Stimulated activated naive CD8-positive, alpha-beta T cell treated with anti-CD3 and anti-CD28 coated beads, Interleukin-15, Interleukin-2, amounts not matched to agents 100 ng/mL and 50 ng/mL, for 24 hours (primary cell): ENCODE measurements around the gene TMEM107.

Source experiments
- H3K27ac Mint-ChIP-seq: one replicate; pipeline ENCODE4 v1.8.0; 2021; ENCODE audit warnings: mild to moderate bottlenecking, mixed read lengths
- H3K27me3 Mint-ChIP-seq: one replicate; pipeline ENCODE4 v1.8.0; 2021; ENCODE audit warnings: mixed read lengths
- H3K36me3 Mint-ChIP-seq: one replicate; pipeline ENCODE4 v1.8.0; 2021; ENCODE audit warnings: low read depth, mixed read lengths
- H3K4me1 Mint-ChIP-seq: one replicate; pipeline ENCODE4 v1.8.0; 2021; ENCODE audit warnings: low read depth, mixed read lengths
- H3K4me3 Mint-ChIP-seq: one replicate; pipeline ENCODE4 v1.8.0; 2021; ENCODE audit warnings: mild to moderate bottlenecking, mixed read lengths
- H3K9me3 Mint-ChIP-seq: one replicate; pipeline ENCODE4 v1.8.0; 2021; ENCODE audit warnings: mixed read lengths

Gene TMEM107

GRCh38 chr17:8206536-8206935 lies 30.4 kb upstream of the TMEM107 start:
- H3K4me3 Mint-ChIP-seq: no peak overlapping the region
- H3K36me3 Mint-ChIP-seq: peaks cover 53% of the 10 kb centered on the region
- H3K27ac Mint-ChIP-seq: no peak overlapping the region
- H3K9me3 Mint-ChIP-seq: no peaks in the 10 kb centered on the region
- H3K27me3 Mint-ChIP-seq: no peaks in the 10 kb centered on the region
- peaks cover 27% of the 10 kb centered on the region for H3K4me1 Mint-ChIP-seq

- Mint-ChIP-seq H3K4me1 (peaks cover 24% of the 10 kb centered on the region), H3K27ac (no peak overlapping the region), H3K36me3 (peaks cover 52% of the 10 kb centered on the region), H3K27me3 (no peaks in the 10 kb centered on the region), H3K9me3 (no peaks in the 10 kb centered on the region), H3K4me3 (no peak overlapping the region)
Measured at GRCh38 chr17:8204761-8205555, 28.8 kb upstream of the TMEM107 start.

GRCh38 chr17:8192070-8192815 lies 16.1 kb upstream of the TMEM107 start:
- Mint-ChIP-seq H3K9me3 (no peaks in the 10 kb centered on the region), H3K36me3 (no peaks in the 10 kb centered on the region), H3K4me3 (no peak overlapping the region), H3K27ac (no peak overlapping the region), H3K4me1 (peaks cover 21% of the 10 kb centered on the region), H3K27me3 (no peaks in the 10 kb centered on the region)

GRCh38 chr17:8190506-8190905 lies 14.3 kb upstream of the TMEM107 start:
- Mint-ChIP-seq H3K27me3 (no peaks in the 10 kb centered on the region), H3K4me1 (peaks cover 13% of the 10 kb centered on the region), H3K36me3 (no peaks in the 10 kb centered on the region), H3K9me3 (no peaks in the 10 kb centered on the region), H3K27ac (peak overlapping the region; percentile 17), H3K4me3 (no peak overlapping the region)

- Mint-ChIP-seq H3K36me3 (no peaks in the 10 kb centered on the region), H3K9me3 (no peaks in the 10 kb centered on the region), H3K4me1 (peaks cover 13% of the 10 kb centered on the region), H3K27me3 (no peaks in the 10 kb centered on the region), H3K4me3 (no peak within 1 kb of the TSS), H3K27ac (peak within 1 kb of the TSS; percentile 82)
Measured at GRCh38 chr17:8189711-8190477, 13.7 kb upstream of the TMEM107 start, which contains the start of gene BORCS6. BORCS6 (minus strand) TSS chr17:8190180; CDS start chr17:8190140, 40 bp downstream.

GRCh38 chr17:8189041-8189710 lies 13.0 kb upstream of the TMEM107 start:
- no peak overlapping the region for H3K27ac Mint-ChIP-seq
- H3K9me3 Mint-ChIP-seq: no peaks in the 10 kb centered on the region
- no peak overlapping the region for H3K4me3 Mint-ChIP-seq
- H3K4me1 Mint-ChIP-seq: peaks cover 13% of the 10 kb centered on the region
- H3K27me3 Mint-ChIP-seq: no peaks in the 10 kb centered on the region
- H3K36me3 Mint-ChIP-seq: no peaks in the 10 kb centered on the region

- peaks cover 13% of the 10 kb centered on the region for H3K4me1 Mint-ChIP-seq
Measured at GRCh38 chr17:8188263-8188839, 12.2 kb upstream of the TMEM107 start.

GRCh38 chr17:8187517-8188262 lies 11.5 kb upstream of the TMEM107 start:
- no peaks in the 10 kb centered on the region for H3K27me3 Mint-ChIP-seq
- no peaks in the 10 kb centered on the region for H3K36me3 Mint-ChIP-seq

More at GRCh38 chr17:8188263-8188839, 12.2 kb upstream of the TMEM107 start:
- no peaks in the 10 kb centered on the region for H3K9me3 Mint-ChIP-seq
- H3K27ac Mint-ChIP-seq: no peak overlapping the region
- no peaks in the 10 kb centered on the region for H3K27me3 Mint-ChIP-seq
- H3K4me3 Mint-ChIP-seq: no peak overlapping the region
- no peaks in the 10 kb centered on the region for H3K36me3 Mint-ChIP-seq

GRCh38 chr17:8186787-8187516 lies 10.8 kb upstream of the TMEM107 start:
- H3K27ac Mint-ChIP-seq: no peak overlapping the region
- no peaks in the 10 kb centered on the region for H3K27me3 Mint-ChIP-seq
- no peak overlapping the region for H3K4me3 Mint-ChIP-seq
- H3K4me1 Mint-ChIP-seq: peaks cover 17% of the 10 kb centered on the region
- no peaks in the 10 kb centered on the region for H3K36me3 Mint-ChIP-seq
- H3K9me3 Mint-ChIP-seq: no peaks in the 10 kb centered on the region

More at GRCh38 chr17:8187517-8188262, 11.5 kb upstream of the TMEM107 start:
- H3K4me3 Mint-ChIP-seq: no peak overlapping the region
- peaks cover 16% of the 10 kb centered on the region for H3K4me1 Mint-ChIP-seq
- H3K27ac Mint-ChIP-seq: no peak overlapping the region
- H3K9me3 Mint-ChIP-seq: no peaks in the 10 kb centered on the region

GRCh38 chr17:8186446-8186786 lies 10.2 kb upstream of the TMEM107 start:
- Mint-ChIP-seq H3K27me3 (no peaks in the 10 kb centered on the region), H3K27ac (no peak overlapping the region), H3K9me3 (no peaks in the 10 kb centered on the region), H3K4me3 (no peak overlapping the region), H3K36me3 (no peaks in the 10 kb centered on the region), H3K4me1 (peaks cover 17% of the 10 kb centered on the region)

GRCh38 chr17:8185582-8186445 lies 9.6 kb upstream of the TMEM107 start:
- no peak overlapping the region for H3K27ac Mint-ChIP-seq
- H3K36me3 Mint-ChIP-seq: no peaks in the 10 kb centered on the region
- H3K4me3 Mint-ChIP-seq: no peak overlapping the region
- H3K4me1 Mint-ChIP-seq: peaks cover 14% of the 10 kb centered on the region
- no peaks in the 10 kb centered on the region for H3K27me3 Mint-ChIP-seq
- no peaks in the 10 kb centered on the region for H3K9me3 Mint-ChIP-seq

GRCh38 chr17:8176998-8177731 lies 985 bp upstream of the TMEM107 start:
- Mint-ChIP-seq H3K27ac (peak overlapping the region; percentile 95), H3K4me1 (peaks cover 44% of the 10 kb centered on the region), H3K27me3 (no peaks in the 10 kb centered on the region), H3K4me3 (peak overlapping the region; percentile 95), H3K9me3 (no peaks in the 10 kb centered on the region), H3K36me3 (no peaks in the 10 kb centered on the region)
